ENCODE measurements around the gene WDFY2.
"Not testable (repeated sequence)": the region's sequence is repeated elsewhere in the genome, so short reads cannot be mapped to it uniquely, and the experiment has no call there.

WDFY2 gene

DNA sequence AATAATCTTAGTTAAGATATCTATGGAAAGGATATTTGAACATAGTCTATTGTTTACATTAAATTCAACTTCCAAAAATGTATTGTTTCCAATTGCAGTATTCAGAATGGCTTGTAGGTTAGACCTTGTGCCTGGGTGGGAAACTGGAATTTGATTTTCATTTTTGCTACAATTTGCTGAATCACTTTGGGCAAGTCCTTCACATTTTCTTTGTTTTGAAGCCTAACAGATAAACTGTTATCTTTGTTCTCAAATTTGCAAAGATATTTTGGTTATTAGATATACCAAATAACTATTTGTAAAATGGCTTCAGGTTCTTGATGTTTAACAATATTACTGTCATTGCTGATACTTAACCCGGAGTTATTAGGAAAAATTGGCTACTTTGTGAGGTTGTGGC, 82.6 kb downstream of the WDFY2 start:
- DNase-seq (ENCODE audit: low spot score), result no peak

- DNase-seq (ENCODE audit: low spot score), result no peak
Measured at GRCh38 chr13:51668580-51669195, 84.4 kb downstream of the WDFY2 start.

- DNase-seq (ENCODE audit: low spot score), result no peak
Measured at GRCh38 chr13:51673165-51673564, 88.9 kb downstream of the WDFY2 start.

DNA sequence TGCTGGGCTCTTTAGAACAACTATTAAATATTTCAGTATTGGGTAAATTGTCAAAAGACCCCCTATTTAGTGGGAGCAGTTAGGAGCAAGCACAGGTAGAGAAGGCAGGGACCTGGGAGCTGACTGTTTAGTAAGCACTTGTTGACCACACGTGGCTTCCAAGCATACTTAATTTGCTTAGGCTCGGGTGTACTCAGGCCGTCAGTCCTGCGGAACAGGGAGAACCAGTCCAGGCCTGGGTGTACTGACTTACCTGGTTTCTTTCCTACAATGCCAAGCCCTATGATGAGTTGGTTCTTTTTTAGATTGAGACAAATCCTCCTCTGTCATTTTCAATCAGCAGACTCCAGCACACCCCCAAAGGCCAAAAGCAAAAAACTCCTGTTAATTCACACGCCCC, 90.0 kb downstream of the WDFY2 start:
- DNase-seq (ENCODE audit: low spot score), result no peak

GRCh38 chr13:51675385-51675784, 91.1 kb downstream of the WDFY2 start:
- no peak for DNase-seq (ENCODE audit: low spot score)

- no peak for DNase-seq (ENCODE audit: low spot score)
Measured at GRCh38 chr13:51675877-51676276, 91.6 kb downstream of the WDFY2 start.

DNA sequence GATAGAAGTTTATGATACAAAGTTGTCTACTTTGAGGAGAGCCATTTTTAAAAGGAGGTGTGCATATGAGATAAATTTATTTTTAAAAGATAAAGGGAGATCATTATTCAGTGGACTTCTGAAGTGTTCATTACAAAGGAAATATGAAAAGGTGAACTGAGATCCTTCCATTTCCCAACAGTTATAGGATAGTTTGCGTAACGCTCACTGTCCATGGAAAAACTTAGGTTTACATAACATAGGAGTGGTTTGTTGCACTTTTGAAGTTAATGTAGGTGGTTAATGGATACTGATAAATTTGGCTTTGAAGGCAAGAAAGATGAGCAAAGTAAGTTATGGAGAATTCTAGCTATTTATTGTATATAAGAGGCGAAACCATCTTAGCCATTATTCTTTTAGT, 92.5 kb downstream of the WDFY2 start:
- no peak for DNase-seq (ENCODE audit: low spot score)

- DNase-seq (ENCODE audit: low spot score), result no peak
Measured at GRCh38 chr13:51678420-51678819, 94.2 kb downstream of the WDFY2 start.

DNA sequence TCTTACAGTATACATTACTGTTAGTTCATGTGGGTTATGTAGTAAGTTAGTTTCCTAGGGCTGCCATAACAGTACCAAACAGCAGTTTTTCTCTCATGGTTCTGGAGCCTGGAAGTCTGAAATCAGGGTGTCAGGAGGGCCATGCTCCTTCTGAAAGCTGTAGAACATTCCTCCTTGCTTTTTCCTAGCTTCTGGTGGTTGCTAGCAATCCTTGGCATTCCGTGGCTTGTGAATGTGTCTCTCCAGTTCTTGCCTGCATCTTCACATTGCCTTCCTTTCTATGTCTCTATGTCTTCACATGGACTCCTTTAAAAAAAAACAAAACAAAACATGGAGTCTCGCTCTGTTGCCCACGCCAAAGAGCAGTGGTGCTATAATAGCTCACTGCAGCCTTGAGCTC, 95.4 kb downstream of the WDFY2 start:
- no peak for DNase-seq (ENCODE audit: low spot score)

DNA sequence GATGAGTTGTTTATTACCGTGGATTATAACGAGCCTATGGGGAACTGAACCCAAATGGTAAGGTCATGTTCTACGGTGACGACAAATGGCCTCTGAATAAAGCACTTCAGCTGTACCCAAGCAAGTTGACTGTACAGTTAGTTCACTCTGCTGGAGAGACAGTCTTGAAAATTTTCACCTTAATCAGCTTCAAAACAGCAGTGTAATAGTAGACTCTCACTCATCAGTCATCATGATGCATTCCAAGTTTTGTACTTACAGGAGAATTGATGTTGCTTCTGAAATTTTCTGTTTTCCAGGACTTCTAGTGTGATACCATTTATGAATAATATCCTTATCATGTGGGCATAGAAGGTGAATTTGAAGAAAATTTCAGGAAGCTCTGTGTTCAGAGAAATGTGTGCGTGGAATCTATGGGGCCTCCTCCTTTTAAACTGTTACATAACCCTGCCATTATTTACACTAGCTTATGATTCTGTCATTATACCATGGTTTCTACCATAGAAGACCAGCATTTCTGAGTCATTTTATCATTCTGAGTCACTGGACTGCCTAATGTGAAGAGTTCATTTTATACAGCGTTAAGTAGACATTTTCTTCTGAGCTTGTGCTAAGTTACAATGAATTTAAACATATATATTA, 96.9 kb downstream of the WDFY2 start:
- peak; percentile 54 for DNase-seq (ENCODE audit: low spot score)

GRCh38 chr13:51682686-51683085, 98.4 kb downstream of the WDFY2 start:
- no peak for DNase-seq (ENCODE audit: low spot score)

- DNase-seq (ENCODE audit: low spot score), result no peak
Measured at GRCh38 chr13:51683597-51683996, 99.3 kb downstream of the WDFY2 start.

GRCh38 chr13:51684076-51684475, 99.8 kb downstream of the WDFY2 start:
- peak; percentile 72 for DNase-seq (ENCODE audit: low spot score)

- no peak for DNase-seq (ENCODE audit: low spot score)
Measured at GRCh38 chr13:51687947-51688714, 103.9 kb downstream of the WDFY2 start.

DNA sequence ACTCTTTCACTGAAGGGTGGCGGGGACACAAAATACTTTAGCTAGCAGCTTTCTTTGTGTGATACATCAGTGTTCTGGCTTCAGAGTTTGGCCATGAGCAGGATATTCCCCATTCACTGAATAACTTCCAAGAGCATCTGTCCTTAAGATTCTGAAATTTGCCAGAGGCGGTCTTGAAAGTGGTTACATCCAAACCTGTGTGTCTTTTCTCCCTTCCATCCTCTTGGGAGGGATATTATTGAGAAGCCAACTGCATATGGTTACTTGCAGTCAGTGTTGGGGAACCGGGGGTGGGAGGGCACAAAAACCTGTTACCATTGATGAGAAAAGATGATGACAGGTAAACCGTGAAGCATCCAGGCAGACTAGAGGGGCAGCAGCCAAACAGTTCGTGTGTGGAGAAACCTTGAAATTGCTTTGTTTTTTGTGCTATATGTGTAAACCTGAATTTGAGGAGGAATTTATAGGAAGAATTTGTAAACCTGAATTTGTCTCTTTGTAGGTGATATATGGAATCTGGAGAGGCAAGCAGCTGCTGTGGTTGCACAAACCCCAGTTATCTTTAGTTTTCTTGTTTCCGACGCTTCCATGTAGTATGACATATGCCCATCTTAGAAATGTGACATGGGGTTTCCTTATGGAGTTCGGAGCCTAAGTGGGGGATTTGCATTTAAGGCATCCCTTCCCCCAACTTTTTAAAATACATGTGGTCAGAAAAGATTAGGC, 104.8 kb downstream of the WDFY2 start:
- no peak for DNase-seq (ENCODE audit: low spot score)

GRCh38 chr13:51689663-51689996, 105.4 kb downstream of the WDFY2 start:
- no peak for DNase-seq (ENCODE audit: low spot score)

- DNase-seq (ENCODE audit: low spot score), result not testable (repeated sequence)
Measured at GRCh38 chr13:51695677-51696076, 111.4 kb downstream of the WDFY2 start.

GRCh38 chr13:51697181-51697580, 112.9 kb downstream of the WDFY2 start:
- no peak for DNase-seq (ENCODE audit: low spot score)

DNA sequence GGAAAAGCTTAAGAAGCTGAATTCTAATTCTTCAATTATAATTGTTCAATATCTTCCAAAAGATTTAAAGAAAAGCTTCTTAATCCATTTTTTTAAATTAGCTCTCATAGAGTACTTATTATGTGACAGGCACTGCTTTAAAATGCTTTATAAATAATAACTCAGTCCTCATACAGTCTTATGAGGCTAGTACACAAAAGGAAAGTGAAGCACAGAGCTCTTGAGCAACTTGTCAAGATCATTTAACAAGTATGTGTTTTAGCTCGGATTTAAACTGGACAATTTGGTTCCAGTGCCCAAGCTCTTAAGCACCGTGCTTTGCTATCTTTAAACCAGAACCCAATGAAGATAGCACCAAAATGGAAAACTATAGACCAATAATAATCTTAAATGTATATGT, 113.6 kb downstream of the WDFY2 start:
- DNase-seq (ENCODE audit: low spot score), result no peak

GRCh38 chr13:51698352-51698751, 114.1 kb downstream of the WDFY2 start:
- no peak for DNase-seq (ENCODE audit: low spot score)

GRCh38 chr13:51704399-51705313, 120.4 kb downstream of the WDFY2 start:
- DNase-seq (ENCODE audit: low spot score), result no peak

GRCh38 chr13:51707461-51707860, 123.2 kb downstream of the WDFY2 start:
- DNase-seq (ENCODE audit: low spot score), result no peak
